RPMI8226 (cell line): ENCODE data around the gene KIF26A.

Experiments used
- DNase-seq: peaks from one replicate; pipeline ENCODE4 v3.0.0-alpha.2; 2015

KIF26A gene

DNA sequence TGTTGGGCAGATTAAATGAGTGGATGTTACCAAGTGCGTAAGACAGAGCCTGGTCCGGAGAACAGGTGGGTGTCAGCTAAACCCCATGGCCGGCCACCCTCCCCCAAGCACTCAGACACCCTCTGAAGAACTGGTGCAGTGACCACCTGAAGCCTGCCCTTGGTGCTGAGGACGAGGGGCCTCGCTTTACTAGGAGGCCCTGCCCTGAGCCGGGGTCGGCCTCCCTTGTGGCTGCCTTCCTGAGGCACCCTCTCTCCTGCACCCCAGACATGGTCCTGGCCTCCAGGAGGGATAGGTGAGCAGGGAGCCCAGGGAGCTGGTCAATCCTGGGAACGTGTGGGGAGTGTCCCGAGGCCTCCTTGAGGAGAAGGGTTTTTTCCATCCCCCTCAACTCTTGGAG, 4.9 kb upstream of the KIF26A start:
- no peak for DNase-seq

DNA sequence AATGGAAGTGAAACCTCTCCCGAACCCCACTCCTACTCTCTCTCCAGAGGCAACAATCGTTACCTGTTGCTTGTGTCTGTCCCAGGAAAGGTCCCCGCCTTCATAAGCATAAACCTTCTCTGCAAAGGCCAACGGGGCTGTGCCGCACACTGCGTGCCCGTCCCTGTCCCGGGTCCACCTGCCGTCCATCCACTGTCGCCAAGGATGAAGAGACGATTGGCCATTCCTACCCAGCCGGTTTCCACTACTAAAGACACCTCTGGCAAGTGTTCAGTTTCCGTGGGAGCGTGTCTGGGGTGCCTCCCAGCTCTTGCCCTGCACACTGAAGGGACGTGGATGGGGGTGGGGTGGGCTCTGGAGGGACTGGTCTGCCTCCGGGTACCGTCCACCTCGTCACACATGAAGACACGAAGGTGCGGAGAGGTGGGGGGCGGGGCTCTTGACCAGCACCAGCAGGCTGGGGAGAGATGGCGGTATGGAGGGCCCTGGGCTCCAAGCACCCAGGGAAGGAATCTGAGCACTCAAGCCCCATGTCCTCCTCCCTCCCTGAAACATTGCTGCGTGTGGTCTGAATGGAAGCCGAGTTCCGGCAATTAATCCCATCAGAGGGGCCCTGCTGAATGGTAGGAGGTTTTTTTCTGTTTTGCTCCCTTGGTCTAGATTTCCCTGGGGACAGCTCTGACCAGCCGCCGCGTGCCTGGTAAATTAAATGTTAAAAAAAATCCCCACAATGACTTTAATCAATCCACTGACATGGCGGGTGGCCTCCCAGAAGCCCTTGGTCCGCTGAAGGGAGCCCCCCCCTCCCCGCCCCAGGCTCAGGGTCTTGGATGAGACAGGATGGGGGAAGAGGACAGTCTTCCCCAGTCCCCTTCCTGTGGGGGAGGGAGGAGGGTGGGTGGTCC, 4.1 kb upstream of the KIF26A start:
- peak; percentile 51 for DNase-seq

- peak; percentile 55 for DNase-seq
Measured at GRCh38 chr14:104135121-104135903, 3.1 kb upstream of the KIF26A start.

DNA sequence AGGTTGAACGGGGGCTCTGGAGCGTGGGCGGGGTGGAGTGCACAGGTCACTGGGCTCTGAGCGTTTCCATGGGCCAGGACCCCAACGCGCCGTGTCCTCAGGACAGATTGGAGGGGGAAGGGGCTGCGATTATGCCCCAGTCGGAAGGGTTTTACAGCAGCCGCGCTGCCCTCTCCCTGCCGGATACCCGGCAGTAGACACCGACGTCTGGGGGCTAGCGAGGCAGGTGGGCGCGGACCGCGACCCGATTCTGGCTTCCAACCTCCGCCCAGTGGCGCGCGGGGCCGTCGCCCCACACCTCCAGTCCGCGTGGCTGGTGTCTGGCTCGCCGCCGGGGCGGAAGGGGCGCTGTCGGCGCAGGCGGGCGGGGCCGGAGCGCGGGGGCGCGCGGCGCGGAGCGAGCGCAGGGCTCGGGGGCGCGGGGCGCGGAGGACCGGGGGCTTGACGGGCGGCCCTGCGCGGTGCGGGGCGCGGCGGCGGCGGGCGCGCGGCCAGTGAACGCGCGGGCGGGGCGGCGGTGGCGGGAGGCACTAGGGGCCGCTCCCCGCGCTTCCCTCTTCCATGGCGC, 2.4 kb upstream of the KIF26A start:
- DNase-seq, result no peak

GRCh38 chr14:104136472-104137296, 1.7 kb upstream of the KIF26A start:
- DNase-seq, result no peak

DNA sequence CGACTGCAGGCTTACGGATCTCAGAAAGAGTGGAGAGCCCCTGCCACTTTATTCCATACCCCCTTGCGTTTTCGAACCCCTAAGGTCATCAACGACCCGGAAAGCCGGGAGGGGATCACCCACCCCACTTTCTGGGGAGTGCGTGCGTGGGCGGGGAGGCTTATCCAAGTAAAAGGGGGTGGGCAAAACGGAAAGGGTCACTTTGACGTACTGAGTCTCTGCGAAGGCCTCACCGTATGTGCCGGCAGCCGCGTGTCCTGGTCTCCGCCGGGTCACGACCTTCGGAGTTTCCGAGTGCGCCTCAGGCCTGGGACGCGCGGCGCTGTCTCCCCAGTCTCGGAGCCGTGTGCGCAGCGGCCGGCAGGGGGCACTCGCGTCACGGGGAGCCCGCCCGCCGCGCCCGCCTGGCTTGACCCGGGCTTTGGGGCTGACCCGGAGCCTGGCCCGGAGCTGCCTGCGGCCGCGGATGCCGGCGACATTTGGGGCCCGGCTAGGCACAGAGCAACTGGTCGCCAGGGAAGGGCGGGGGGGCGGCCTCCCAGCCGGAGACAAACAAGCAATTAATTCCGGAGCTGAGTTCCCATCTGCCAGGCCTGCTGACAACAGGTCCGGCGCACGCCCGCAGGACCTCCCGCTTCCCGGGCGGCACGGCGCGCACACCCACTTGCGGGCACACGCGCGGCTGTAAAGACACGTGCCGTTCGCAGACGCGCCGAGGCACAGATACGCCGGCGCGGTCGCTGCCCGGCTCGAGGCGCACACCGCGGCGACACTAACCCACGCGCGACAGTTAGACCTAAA, 890 bp upstream of the KIF26A start:
- peak; percentile 78 for DNase-seq

DNA sequence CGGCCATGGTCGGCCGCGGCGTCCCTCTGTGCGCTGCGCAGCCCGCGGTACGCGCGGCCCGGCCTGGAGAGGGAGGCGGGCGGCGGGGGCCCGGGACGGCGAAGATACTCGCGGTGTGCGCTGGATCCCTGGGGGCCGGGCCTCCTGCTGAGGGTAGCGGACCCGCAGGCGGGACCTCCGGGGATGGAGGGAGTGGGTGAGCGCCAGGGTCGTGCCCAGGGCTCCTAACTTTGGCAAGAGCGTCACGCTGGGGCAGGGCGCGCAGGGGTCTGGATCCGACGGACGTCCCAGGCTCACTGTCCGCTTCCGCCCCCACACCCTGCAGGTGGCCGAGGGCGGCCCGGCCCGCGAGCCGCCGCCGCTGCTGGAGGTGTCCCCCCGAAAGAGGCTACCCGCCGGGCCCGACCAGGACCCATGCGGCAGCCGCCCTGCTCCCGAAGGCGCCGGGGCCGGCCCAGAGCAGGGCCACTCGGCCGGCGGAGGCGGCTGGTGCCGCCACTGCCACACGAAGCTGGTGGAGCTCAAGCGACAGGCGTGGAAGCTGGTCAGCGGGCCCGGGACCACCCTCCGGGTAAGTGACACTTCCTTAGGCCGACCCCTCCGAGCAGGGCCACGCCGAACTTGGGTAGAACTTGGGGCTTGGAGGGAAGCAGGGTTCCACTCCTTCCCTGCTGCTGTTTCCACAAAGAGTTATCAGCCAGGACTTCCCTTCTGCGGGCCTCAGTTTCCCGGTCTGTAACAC, 502 bp downstream of the KIF26A start:
- DNase-seq, result no peak

DNA sequence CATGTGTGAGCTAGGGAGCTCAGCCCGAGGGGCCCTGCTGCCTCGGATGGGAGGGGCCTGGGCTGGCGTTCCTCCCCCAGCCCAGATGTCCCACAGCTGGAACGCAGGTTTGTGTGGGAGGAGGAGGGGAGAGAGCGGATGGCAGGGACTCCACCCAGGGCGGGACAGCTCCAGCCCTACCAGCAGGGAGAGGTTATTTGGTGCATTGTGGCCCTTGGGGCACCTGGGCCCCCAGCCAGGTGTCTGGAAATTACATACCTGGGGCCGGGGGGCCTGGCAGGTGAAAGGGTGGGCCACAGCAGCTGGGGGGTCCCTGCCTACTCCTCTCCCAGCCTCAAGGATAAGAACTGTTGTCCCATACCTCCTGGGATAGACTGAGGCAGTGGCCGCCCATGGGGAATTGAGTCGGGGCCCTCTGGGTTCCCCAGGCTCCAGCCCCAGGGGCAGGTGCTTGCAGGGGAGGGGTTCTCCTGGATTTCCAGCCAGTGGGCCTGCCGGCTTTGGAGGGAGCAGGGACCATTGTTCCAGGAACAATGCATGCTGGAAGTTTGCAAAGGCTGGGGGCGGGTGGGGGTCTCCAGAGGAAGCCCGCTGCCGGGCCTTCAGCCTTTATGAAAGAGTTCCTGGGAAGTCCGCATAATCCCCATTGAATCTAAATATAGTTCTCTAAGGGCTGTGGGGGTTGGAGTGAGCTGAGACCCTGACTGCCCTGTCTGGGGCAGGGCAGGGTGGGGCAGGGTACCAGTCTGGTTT, 1.2 kb downstream of the KIF26A start:
- DNase-seq, result peak; percentile 46

DNA sequence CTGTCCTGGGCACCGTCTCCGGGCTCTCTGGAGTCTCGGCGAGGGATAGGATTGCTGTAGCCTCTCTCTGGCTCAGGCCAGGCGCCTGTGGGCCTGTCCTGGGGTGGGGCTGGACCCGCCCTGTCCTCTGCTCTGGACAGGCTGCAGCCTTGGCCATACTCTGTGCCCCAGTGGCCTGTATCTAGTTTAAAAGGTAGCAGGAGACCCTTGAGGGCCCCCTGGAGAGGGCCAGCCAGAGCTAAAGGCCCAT, 1.8 kb downstream of the KIF26A start:
- DNase-seq, result no peak

GRCh38 chr14:104140463-104141331, 2.3 kb downstream of the KIF26A start:
- no peak for DNase-seq

DNA sequence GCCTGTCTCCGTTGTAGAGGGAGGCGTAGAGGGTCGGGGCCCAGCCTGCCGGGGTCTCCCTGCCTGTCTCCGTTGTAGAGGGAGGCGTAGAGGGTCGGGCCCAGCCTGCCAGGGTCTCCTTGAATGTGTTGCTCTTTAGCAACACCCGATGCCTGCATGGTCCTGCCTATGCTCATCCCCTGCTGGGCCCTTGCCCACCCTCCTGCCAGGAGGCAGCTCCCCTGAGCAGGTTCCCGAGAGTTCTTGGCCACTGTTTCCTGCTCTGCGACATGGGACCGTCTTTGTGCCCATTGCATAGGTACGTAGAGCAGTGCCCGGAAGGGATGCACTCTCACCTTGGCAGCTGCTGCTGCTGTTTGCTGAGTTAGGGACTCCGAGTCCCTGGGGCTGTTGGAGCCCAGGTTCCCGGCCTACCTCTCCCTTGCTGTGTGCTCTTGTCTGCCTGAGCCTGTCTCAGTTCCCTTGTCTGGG, 3.3 kb downstream of the KIF26A start:
- DNase-seq, result peak; percentile 14

GRCh38 chr14:104142136-104142945, 4.0 kb downstream of the KIF26A start:
- no peak for DNase-seq

DNA sequence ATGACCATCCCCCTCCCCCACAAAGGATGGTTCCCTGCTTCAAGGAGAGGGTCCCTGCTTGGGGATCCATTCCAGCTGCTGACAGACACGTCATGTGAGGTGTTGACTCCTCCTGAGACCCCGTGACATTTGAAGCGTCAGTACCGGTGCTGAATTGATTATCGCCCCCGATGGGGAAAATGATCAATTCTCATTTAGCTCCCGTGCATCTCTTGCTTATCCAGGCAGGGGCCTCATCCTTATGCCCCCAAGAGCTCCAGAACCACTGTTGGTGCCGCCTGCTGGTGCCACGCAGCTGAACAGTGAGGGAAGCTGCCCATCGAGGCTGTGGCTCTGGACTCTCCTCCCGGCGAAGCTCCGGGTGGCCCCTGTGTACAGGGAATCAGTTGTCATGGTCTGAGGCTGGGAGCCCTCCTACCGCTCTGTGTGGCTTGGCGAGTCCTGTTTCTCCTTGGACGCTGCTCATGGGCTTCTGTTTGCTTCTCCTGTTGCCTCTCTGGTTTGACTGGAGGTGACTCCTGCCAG, 4.6 kb downstream of the KIF26A start:
- DNase-seq, result no peak

- no peak for DNase-seq
Measured at GRCh38 chr14:104143521-104144452, 5.4 kb downstream of the KIF26A start.

GRCh38 chr14:104144453-104144790, 6.0 kb downstream of the KIF26A start:
- DNase-seq, result no peak

DNA sequence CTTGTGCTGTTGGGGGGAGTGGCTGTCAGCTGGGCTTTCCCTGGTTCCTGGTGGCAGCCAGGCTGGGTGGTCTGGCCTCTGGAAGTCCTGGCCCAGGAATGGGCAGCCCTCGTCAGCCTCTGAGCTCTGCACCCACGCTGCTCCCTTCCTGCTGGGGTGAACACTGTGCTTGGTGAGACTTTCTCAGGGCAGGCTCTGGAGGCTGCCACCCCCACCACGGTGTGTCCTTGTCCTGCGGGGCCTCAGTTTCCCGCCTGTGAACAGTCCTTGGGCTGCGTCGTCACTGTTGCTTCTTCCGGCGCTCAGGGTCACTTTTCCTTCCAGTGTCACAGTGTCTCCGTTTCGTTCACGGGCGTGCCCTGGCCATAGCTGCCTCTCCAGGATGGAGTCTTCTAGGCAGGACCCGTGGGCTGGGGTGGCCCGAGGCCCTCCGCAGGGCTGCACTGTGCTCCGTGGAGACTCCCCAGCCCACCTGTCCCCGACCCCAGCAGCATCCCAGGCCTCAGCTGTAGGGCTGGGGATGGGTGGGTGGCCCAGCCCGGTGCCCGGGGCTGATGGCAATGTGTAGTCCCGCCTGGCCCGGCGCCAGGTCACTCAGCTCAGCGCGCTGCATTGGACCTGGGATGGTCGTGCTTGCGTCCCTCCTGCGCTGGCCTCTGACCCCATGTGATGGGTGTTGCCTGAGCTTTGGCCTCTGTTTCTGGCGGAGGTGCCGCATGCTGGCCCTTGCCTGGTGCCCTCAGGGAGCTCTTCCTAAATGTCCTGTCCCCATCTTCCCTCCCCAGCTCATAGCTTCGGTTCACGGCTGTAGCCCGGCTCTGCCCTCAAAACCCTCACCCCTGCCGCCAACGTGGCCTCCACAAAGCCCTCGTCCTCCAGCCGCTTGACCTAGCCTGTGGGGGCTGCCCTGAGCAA, 6.8 kb downstream of the KIF26A start:
- DNase-seq, result no peak
